CD14-positive monocyte (primary cell): ENCODE measurements around the gene KCTD14. TPM values are rescaled to one million over a fixed set of nuclear protein-coding genes. Genes with fewer than 3 reads are reported as not detected.

Experiments
- DNase-seq, 3 donors: peaks; one replicate each; pipeline ENCODE4 v3.0.0-alpha.2; 2011 to 2022
- H2AFZ ChIP-seq: 2 replicates; pipeline ENCODE4 v1.6.0; 2012; ENCODE audit warnings: mild to moderate bottlenecking, low read depth, low read length, inconsistent platforms; ENCODE audit not compliant: insufficient read depth, poor library complexity, severe bottlenecking
- H3K27ac ChIP-seq, 2 donors: 1 replicate in 1 of 2; 2 replicates in 1 of 2; pipeline ENCODE4 v1.5.1; 2012 to 2013; ENCODE audit warnings: low read length in 2 of 2, control low read depth in 1 of 2, inconsistent platforms in 1 of 2, low read depth in 1 of 2, mild to moderate bottlenecking in 1 of 2
- H3K27me3 ChIP-seq, 2 donors: one replicate each; pipeline versions ENCODE4 v1.6.0 to v1.6.1; 2011 to 2013; ENCODE audit warnings: low read length in 2 of 2; ENCODE audit not compliant: control insufficient read depth in 2 of 2, insufficient read depth in 2 of 2
- H3K36me3 ChIP-seq, 2 donors: replicated peaks in 1 of 2; 1 replicate in 1 of 2; 2 replicates in 1 of 2; pipeline versions ENCODE4 v1.5.1 to v1.6.1; 2012 to 2013; ENCODE audit warnings: low read length in 2 of 2, control low read depth in 1 of 2, inconsistent platforms in 1 of 2, mild to moderate bottlenecking in 1 of 2; ENCODE audit not compliant: insufficient read depth in 2 of 2, control insufficient read depth in 1 of 2
- H3K4me1 ChIP-seq, 2 donors: 1 replicate in 1 of 2; 2 replicates in 1 of 2; pipeline versions ENCODE4 v1.5.1 to v1.6.1; 2012 to 2013; ENCODE audit warnings: low read length in 2 of 2, control low read depth in 1 of 2, inconsistent platforms in 1 of 2, mild to moderate bottlenecking in 1 of 2, moderate library complexity in 1 of 2; ENCODE audit not compliant: insufficient read depth in 2 of 2, control insufficient read depth in 1 of 2
- H3K4me2 ChIP-seq: replicated peaks from 2 replicates; pipeline ENCODE3; 2012; ENCODE audit warnings: low read length, moderate library complexity, mild to moderate bottlenecking; ENCODE audit not compliant: poor library complexity, severe bottlenecking; ENCODE audit errors: extremely low read depth
- H3K4me3 ChIP-seq, 3 experiments: fragments of 200-600 bp in 1 of 3; sonication (generic) in 1 of 3; replicated peaks in 1 of 3; 1 replicate in 2 of 3; 2 replicates in 1 of 3; pipeline ENCODE4 v1.5.1; 2011 to 2013; ENCODE audit warnings: low read length in 3 of 3, mild to moderate bottlenecking in 3 of 3, control low read depth in 2 of 3, low read depth in 2 of 3, inconsistent platforms in 1 of 3, moderate library complexity in 1 of 3
- H3K79me2 ChIP-seq: 2 replicates; pipeline ENCODE4 v1.6.0; 2012; ENCODE audit warnings: mild to moderate bottlenecking, control low read depth, inconsistent platforms, low read length, moderate library complexity; ENCODE audit not compliant: insufficient read depth
- H3K9ac ChIP-seq: 2 replicates; pipeline ENCODE4 v1.6.0; 2017; ENCODE audit warnings: low read length, mild to moderate bottlenecking; ENCODE audit not compliant: insufficient read depth, poor library complexity, severe bottlenecking
- H3K9me3 ChIP-seq, 2 donors: replicated peaks in 1 of 2; 1 replicate in 1 of 2; 2 replicates in 1 of 2; pipeline versions ENCODE4 v1.5.1 to v1.6.1; 2012 to 2013; ENCODE audit warnings: low read length in 2 of 2, control low read depth in 1 of 2; ENCODE audit not compliant: control insufficient read depth in 1 of 2, insufficient read depth in 1 of 2
- H4K20me1 ChIP-seq: 2 replicates; pipeline ENCODE4 v1.6.0; 2012; ENCODE audit warnings: mild to moderate bottlenecking, low read length, control low read depth, moderate library complexity; ENCODE audit not compliant: insufficient read depth
- H3K27ac Mint-ChIP-seq, 7 donors: one replicate each; pipeline ENCODE4 v1.8.0; 2020; ENCODE audit warnings: mild to moderate bottlenecking in 7 of 7, mixed read lengths in 7 of 7, moderate library complexity in 6 of 7, inconsistent platforms in 2 of 7
- H3K27me3 Mint-ChIP-seq, 3 donors: one replicate each; pipeline ENCODE4 v1.8.0; 2021 to 2022; ENCODE audit warnings: low read depth in 3 of 3, mild to moderate bottlenecking in 3 of 3, mixed read lengths in 3 of 3, moderate library complexity in 3 of 3, inconsistent platforms in 1 of 3
- H3K36me3 Mint-ChIP-seq, 2 donors: one replicate each; pipeline ENCODE4 v1.8.0; 2020; ENCODE audit warnings: mixed read lengths in 2 of 2, inconsistent platforms in 1 of 2, mild to moderate bottlenecking in 1 of 2
- H3K4me1 Mint-ChIP-seq: one replicate; pipeline ENCODE4 v1.8.0; 2020; ENCODE audit warnings: mild to moderate bottlenecking, mixed read lengths
- H3K4me3 Mint-ChIP-seq, 2 donors: one replicate each; pipeline ENCODE4 v1.8.0; 2020; ENCODE audit warnings: mild to moderate bottlenecking in 2 of 2, mixed read lengths in 2 of 2, moderate library complexity in 1 of 2
- H3K9me3 Mint-ChIP-seq, 7 donors: one replicate each; pipeline ENCODE4 v1.8.0; 2020 to 2022; ENCODE audit warnings: mixed read lengths in 7 of 7, mild to moderate bottlenecking in 6 of 7, moderate library complexity in 6 of 7, inconsistent platforms in 2 of 7
- CTCF ChIP-seq: fragments of 200-600 bp; IDR thresholded peaks from one replicate; pipeline ENCODE4 v1.8.0; 2022; ENCODE audit warnings: antibody characterized with exemption, mild to moderate bottlenecking
- WGBS: methylation state at CpG from one replicate; pipeline ENCODE4 v1.1.5; 2013; ENCODE audit warnings: missing lambda C conversion rate; ENCODE audit not compliant: insufficient coverage; 5-methylcytosine and 5-hydroxymethylcytosine counted together
- intact Hi-C, 2 donors: fragments of 100-400 bp; cut with micrococcal nuclease; formaldehyde crosslinking; loops; one replicate each; pipeline versions ENCODE4 v1.15.0 to v1.15.1; 2023
- polyA plus RNA-seq, 3 donors: library from polyadenylated mRNA; depleted of rRNA in 1 of 3; unstranded in 2 of 3; stranded (reverse) in 1 of 3; fragments of 300-500 nt in 2 of 3; fragments of >200 nt in 1 of 3; fragmentation: Illumina TruSeq in 2 of 3; gene quantifications; 1 replicate in 2 of 3; 2 replicates in 1 of 3; pipeline ENCODE4 v1.2.3, GENCODE V29; 2012 to 2021

KCTD14 gene
- polyA plus RNA-seq, 3 donors: 0.14 to 0.33 (median 0.23) TPM

GRCh38 chr11:78061921-78062311, 38.8 kb upstream of the KCTD14 start:
- Mint-ChIP-seq H3K9me3 (no peaks in the 10 kb centered on the region), H3K4me1 (peaks cover 4% of the 10 kb centered on the region), H3K27me3 (peaks cover 0 to 1% (median 0%) of the 10 kb centered on the region in 3 donors), H3K27ac (peak overlapping the region in 3 of 7 donors; percentile 15 to 50 (median 15)), H3K4me3 (no peak overlapping the region), H3K36me3 (peaks cover 3 to 5% of the 10 kb centered on the region in 2 donors)
- H4K20me1 ChIP-seq: no peaks in the 10 kb centered on the region
- H3K4me1 ChIP-seq: no peaks in the 10 kb centered on the region
- DNase-seq: no peak
- no peaks in the 10 kb centered on the region for H3K27me3 ChIP-seq
- WGBS: 100% methylated on average over 2 of the region's 4 CpGs
- intact Hi-C loops: no loop called here
- H3K27ac ChIP-seq: no peak overlapping the region
- no peak overlapping the region for H3K9ac ChIP-seq
- no peak overlapping the region for H2AFZ ChIP-seq
- H3K79me2 ChIP-seq: no peaks in the 10 kb centered on the region
- H3K36me3 ChIP-seq: no peaks in the 10 kb centered on the region
- no peak for TF ChIP-seq CTCF
- no peak overlapping the region for H3K4me3 ChIP-seq
- no peak overlapping the region for H3K4me2 ChIP-seq
- no peaks in the 10 kb centered on the region for H3K9me3 ChIP-seq

GRCh38 chr11:78061088-78061920, 38.2 kb upstream of the KCTD14 start:
- WGBS: 100% methylated on average over 1 of the region's 4 CpGs
- Histone ChIP-seq H3K4me3 (no peak overlapping the region), H3K9me3 (no peaks in the 10 kb centered on the region), H3K4me1 (no peaks in the 10 kb centered on the region), H2AFZ (no peak overlapping the region), H3K4me2 (no peak overlapping the region), H3K36me3 (no peaks in the 10 kb centered on the region), H4K20me1 (no peaks in the 10 kb centered on the region), H3K27me3 (no peaks in the 10 kb centered on the region), H3K79me2 (no peaks in the 10 kb centered on the region), H3K27ac (no peak overlapping the region), H3K9ac (no peak overlapping the region)
- Mint-ChIP-seq H3K9me3 (no peaks in the 10 kb centered on the region), H3K27me3 (peaks cover 0 to 1% (median 0%) of the 10 kb centered on the region in 3 donors), H3K4me3 (no peak overlapping the region), H3K27ac (peak overlapping the region in 4 of 7 donors; percentile 15 to 50 (median 18)), H3K36me3 (peaks cover 3 to 5% of the 10 kb centered on the region in 2 donors), H3K4me1 (no peaks in the 10 kb centered on the region)
- no peak for TF ChIP-seq CTCF
- DNase-seq: no peak
- intact Hi-C loops: no loop called here
